Activated naive CD4-positive, alpha-beta T cell treated with anti-CD3 and anti-CD28 coated beads, Interleukin-2, amount 50 U/mL, for 24 hours (primary cell): ENCODE data around the gene ALKBH3.
A peak's percentile ranks its signal among the peaks of the same experiment; 100 is the strongest.

Experiments
- H3K27ac Mint-ChIP-seq: one replicate; pipeline ENCODE4 v1.8.0; 2021; ENCODE audit warnings: mild to moderate bottlenecking, mixed read lengths
- H3K27me3 Mint-ChIP-seq: one replicate; pipeline ENCODE4 v1.8.0; 2021; ENCODE audit warnings: mixed read lengths
- H3K36me3 Mint-ChIP-seq: one replicate; pipeline ENCODE4 v1.8.0; 2021; ENCODE audit warnings: mixed read lengths
- H3K4me1 Mint-ChIP-seq: one replicate; pipeline ENCODE4 v1.8.0; 2021; ENCODE audit warnings: mixed read lengths
- H3K4me3 Mint-ChIP-seq: one replicate; pipeline ENCODE4 v1.8.0; 2021; ENCODE audit warnings: mild to moderate bottlenecking, mixed read lengths
- H3K9me3 Mint-ChIP-seq: one replicate; pipeline ENCODE4 v1.8.0; 2021; ENCODE audit warnings: mixed read lengths

Gene ALKBH3

GRCh38 chr11:43907028-43907975 is 26.7 kb downstream of the ALKBH3 start:
- H3K9me3 Mint-ChIP-seq: no peaks in the 10 kb centered on the region
- H3K27ac Mint-ChIP-seq: no peak overlapping the region
- H3K27me3 Mint-ChIP-seq: no peaks in the 10 kb centered on the region
- H3K36me3 Mint-ChIP-seq: peaks cover 29% of the 10 kb centered on the region
- H3K4me1 Mint-ChIP-seq: peaks cover 33% of the 10 kb centered on the region
- H3K4me3 Mint-ChIP-seq: no peak overlapping the region

GRCh38 chr11:43908191-43908590 is 27.6 kb downstream of the ALKBH3 start:
- Mint-ChIP-seq H3K9me3 (no peaks in the 10 kb centered on the region), H3K27ac (no peak overlapping the region), H3K36me3 (peaks cover 31% of the 10 kb centered on the region), H3K27me3 (no peaks in the 10 kb centered on the region), H3K4me1 (peaks cover 33% of the 10 kb centered on the region), H3K4me3 (no peak overlapping the region)

GRCh38 chr11:43908683-43909082 is 28.1 kb downstream of the ALKBH3 start:
- Mint-ChIP-seq H3K27me3 (no peaks in the 10 kb centered on the region), H3K36me3 (peaks cover 28% of the 10 kb centered on the region), H3K27ac (no peak overlapping the region), H3K4me3 (no peak overlapping the region), H3K9me3 (no peaks in the 10 kb centered on the region), H3K4me1 (peaks cover 30% of the 10 kb centered on the region)

- Mint-ChIP-seq H3K36me3 (peaks cover 16% of the 10 kb centered on the region), H3K27me3 (no peaks in the 10 kb centered on the region), H3K27ac (no peak overlapping the region), H3K4me3 (no peak overlapping the region), H3K9me3 (no peaks in the 10 kb centered on the region), H3K4me1 (no peaks in the 10 kb centered on the region)
These were observed 33.3 kb downstream of the ALKBH3 start for GRCh38 chr11:43913829-43914380.

GRCh38 chr11:43914466-43914865 is 33.8 kb downstream of the ALKBH3 start:
- Mint-ChIP-seq H3K9me3 (no peaks in the 10 kb centered on the region), H3K4me1 (no peaks in the 10 kb centered on the region), H3K27ac (no peak overlapping the region), H3K27me3 (no peaks in the 10 kb centered on the region), H3K36me3 (peaks cover 17% of the 10 kb centered on the region), H3K4me3 (no peak overlapping the region)

- Mint-ChIP-seq H3K36me3 (peaks cover 14% of the 10 kb centered on the region), H3K9me3 (no peaks in the 10 kb centered on the region), H3K27me3 (no peaks in the 10 kb centered on the region), H3K27ac (no peak overlapping the region), H3K4me1 (peaks cover 5% of the 10 kb centered on the region), H3K4me3 (no peak overlapping the region)
These were observed 36.0 kb downstream of the ALKBH3 start for GRCh38 chr11:43916621-43917020.

- Mint-ChIP-seq H3K27me3 (no peaks in the 10 kb centered on the region), H3K9me3 (no peaks in the 10 kb centered on the region), H3K4me3 (no peak overlapping the region), H3K27ac (no peak overlapping the region), H3K4me1 (peaks cover 5% of the 10 kb centered on the region), H3K36me3 (peaks cover 11% of the 10 kb centered on the region)
These were observed 37.2 kb downstream of the ALKBH3 start for GRCh38 chr11:43917851-43918250.

GRCh38 chr11:43918662-43919061 is 38.0 kb downstream of the ALKBH3 start:
- Mint-ChIP-seq H3K27ac (no peak overlapping the region), H3K36me3 (peaks cover 8% of the 10 kb centered on the region), H3K9me3 (no peaks in the 10 kb centered on the region), H3K4me1 (peaks cover 5% of the 10 kb centered on the region), H3K4me3 (no peak overlapping the region), H3K27me3 (no peaks in the 10 kb centered on the region)

- Mint-ChIP-seq H3K27ac (no peak overlapping the region), H3K4me1 (peaks cover 5% of the 10 kb centered on the region), H3K36me3 (peaks cover 7% of the 10 kb centered on the region), H3K4me3 (no peak overlapping the region), H3K27me3 (no peaks in the 10 kb centered on the region), H3K9me3 (no peaks in the 10 kb centered on the region)
These were observed 39.4 kb downstream of the ALKBH3 start for GRCh38 chr11:43919852-43920597.

GRCh38 chr11:43920598-43921419 is 40.2 kb downstream of the ALKBH3 start:
- H3K9me3 Mint-ChIP-seq: no peaks in the 10 kb centered on the region
- H3K27me3 Mint-ChIP-seq: no peaks in the 10 kb centered on the region
- H3K36me3 Mint-ChIP-seq: peaks cover 7% of the 10 kb centered on the region
- no peak overlapping the region for H3K4me3 Mint-ChIP-seq
- H3K4me1 Mint-ChIP-seq: peaks cover 5% of the 10 kb centered on the region
- H3K27ac Mint-ChIP-seq: peak overlapping the region; percentile 72

GRCh38 chr11:43921561-43922294 is 41.1 kb downstream of the ALKBH3 start:
- Mint-ChIP-seq H3K36me3 (peaks cover 10% of the 10 kb centered on the region), H3K4me3 (no peak overlapping the region), H3K27ac (no peak overlapping the region)

GRCh38 chr11:43922295-43922648 is 41.6 kb downstream of the ALKBH3 start:
- no peaks in the 10 kb centered on the region for H3K27me3 Mint-ChIP-seq
- no peaks in the 10 kb centered on the region for H3K9me3 Mint-ChIP-seq
- no peak overlapping the region for H3K4me3 Mint-ChIP-seq
- peaks cover 5% of the 10 kb centered on the region for H3K4me1 Mint-ChIP-seq
- no peak overlapping the region for H3K27ac Mint-ChIP-seq
- peaks cover 10% of the 10 kb centered on the region for H3K36me3 Mint-ChIP-seq

More at GRCh38 chr11:43921561-43922294, 41.1 kb downstream of the ALKBH3 start:
- H3K9me3 Mint-ChIP-seq: no peaks in the 10 kb centered on the region
- peaks cover 5% of the 10 kb centered on the region for H3K4me1 Mint-ChIP-seq
- H3K27me3 Mint-ChIP-seq: no peaks in the 10 kb centered on the region

- no peaks in the 10 kb centered on the region for H3K9me3 Mint-ChIP-seq
- peak overlapping the region; percentile 17 for H3K27ac Mint-ChIP-seq
- H3K27me3 Mint-ChIP-seq: no peaks in the 10 kb centered on the region
- H3K4me3 Mint-ChIP-seq: no peak overlapping the region
- H3K4me1 Mint-ChIP-seq: peaks cover 5% of the 10 kb centered on the region
- H3K36me3 Mint-ChIP-seq: peaks cover 10% of the 10 kb centered on the region
These were observed 42.2 kb downstream of the ALKBH3 start for GRCh38 chr11:43922744-43923405.

- peaks cover 5% of the 10 kb centered on the region for H3K4me1 Mint-ChIP-seq
- H3K4me3 Mint-ChIP-seq: no peak overlapping the region
These were observed 42.9 kb downstream of the ALKBH3 start for GRCh38 chr11:43923406-43924111.

More at GRCh38 chr11:43923406-43924111, 42.9 kb downstream of the ALKBH3 start:
- no peaks in the 10 kb centered on the region for H3K9me3 Mint-ChIP-seq
- H3K36me3 Mint-ChIP-seq: peaks cover 10% of the 10 kb centered on the region
- H3K27ac Mint-ChIP-seq: no peak overlapping the region
- H3K27me3 Mint-ChIP-seq: no peaks in the 10 kb centered on the region
